Hepatocyte (in vitro differentiated cells): ENCODE results near the gene TPSAB1. TPM values are rescaled to one million over a fixed set of nuclear protein-coding genes. Genes with fewer than 3 reads are reported as not detected.

Experiments used
- DNase-seq: peaks from one replicate; pipeline ENCODE4 v3.0.0-alpha.2; 2016; ENCODE audit warnings: low spot score
- H2AFZ ChIP-seq: fragments of 200-600 bp; sonication (generic); 2 replicates; pipeline ENCODE4 v1.6.0; 2016; ENCODE audit warnings: antibody characterized with exemption, mild to moderate bottlenecking
- H3K27ac ChIP-seq: fragments of 200-600 bp; sonication (generic); 2 replicates; pipeline ENCODE4 v1.5.1; 2016; ENCODE audit warnings: mild to moderate bottlenecking
- H3K27me3 ChIP-seq: fragments of 200-600 bp; sonication (generic); 2 replicates; pipeline ENCODE4 v1.6.1; 2016
- H3K36me3 ChIP-seq: fragments of 200-600 bp; sonication (generic); replicated peaks from 2 replicates; pipeline ENCODE4 v1.5.1; 2016; ENCODE audit warnings: low read depth; ENCODE audit not compliant: insufficient read depth
- H3K4me1 ChIP-seq: fragments of 200-600 bp; sonication (generic); 2 replicates; pipeline ENCODE4 v1.5.1; 2016; ENCODE audit warnings: mild to moderate bottlenecking, moderate library complexity; ENCODE audit not compliant: insufficient read depth
- H3K4me2 ChIP-seq: fragments of 200-600 bp; sonication (generic); 2 replicates; pipeline ENCODE4 v1.6.0; 2016
- H3K4me3 ChIP-seq: fragments of 200-600 bp; sonication (generic); 2 replicates; pipeline ENCODE4 v1.5.1; 2016; ENCODE audit warnings: mild to moderate bottlenecking
- H3K79me2 ChIP-seq: fragments of 200-600 bp; sonication (generic); 2 replicates; pipeline ENCODE4 v1.6.0; 2017; ENCODE audit warnings: mild to moderate bottlenecking
- H3K9me2 ChIP-seq: fragments of 200-600 bp; sonication (generic); replicated peaks from 2 replicates; pipeline ENCODE4 v1.6.0; 2017; ENCODE audit warnings: mild to moderate bottlenecking; ENCODE audit not compliant: insufficient read depth
- H3K9me3 ChIP-seq: fragments of 200-600 bp; sonication (generic); 2 replicates; pipeline ENCODE4 v1.5.1; 2016; ENCODE audit warnings: low read depth, mild to moderate bottlenecking
- H4K20me1 ChIP-seq: fragments of 200-600 bp; sonication (generic); 2 replicates; pipeline ENCODE4 v1.6.0; 2016; ENCODE audit warnings: mild to moderate bottlenecking; ENCODE audit not compliant: insufficient read depth, poor library complexity, severe bottlenecking
- EZH2 ChIP-seq: fragments of 200-600 bp; sonication (generic); IDR thresholded peaks from 2 replicates; pipeline ENCODE4 v1.6.1; 2016; ENCODE audit warnings: antibody characterized with exemption, mild to moderate bottlenecking, borderline replicate concordance
- EZH2phosphoT487 ChIP-seq: fragments of 200-600 bp; sonication (generic); IDR thresholded peaks from one replicate; pipeline ENCODE4 v1.6.1; 2018; ENCODE audit warnings: antibody characterized with exemption, mild to moderate bottlenecking, low read depth, moderate library complexity; ENCODE audit not compliant: unreplicated experiment, severe bottlenecking
- WGBS: methylation state at CpG from one replicate; pipeline ENCODE4 v1.1.6; 2016; ENCODE audit warnings: low lambda C conversion rate; ENCODE audit errors: missing lambda C conversion rate; 5-methylcytosine and 5-hydroxymethylcytosine counted together
- polyA plus RNA-seq: library from polyadenylated mRNA; unstranded; fragments of >200 nt; fragmentation: Nextera tagmentation; extraction: Ambion mirVana; gene quantifications from 2 replicates; pipeline ENCODE4 v1.2.1, GENCODE V29; 2016
- total RNA-seq: library from RNA; depleted of rRNA; stranded (reverse); fragments of >200 nt; gene quantifications from 2 replicates; pipeline ENCODE4 v1.2.3, GENCODE V29; 2014
- TF ChIP-seq, protein P1 (sequence below): fragments of 200-600 bp; sonication (generic); IDR thresholded peaks from 2 replicates; pipeline ENCODE4 v1.5.1; 2016; ENCODE audit warnings: antibody characterized with exemption, mild to moderate bottlenecking; ENCODE audit not compliant: poor library complexity

The TPSAB1 gene
- total and polyA plus RNA-seq, 2 experiments from 2014 or later = not detected

DNA sequence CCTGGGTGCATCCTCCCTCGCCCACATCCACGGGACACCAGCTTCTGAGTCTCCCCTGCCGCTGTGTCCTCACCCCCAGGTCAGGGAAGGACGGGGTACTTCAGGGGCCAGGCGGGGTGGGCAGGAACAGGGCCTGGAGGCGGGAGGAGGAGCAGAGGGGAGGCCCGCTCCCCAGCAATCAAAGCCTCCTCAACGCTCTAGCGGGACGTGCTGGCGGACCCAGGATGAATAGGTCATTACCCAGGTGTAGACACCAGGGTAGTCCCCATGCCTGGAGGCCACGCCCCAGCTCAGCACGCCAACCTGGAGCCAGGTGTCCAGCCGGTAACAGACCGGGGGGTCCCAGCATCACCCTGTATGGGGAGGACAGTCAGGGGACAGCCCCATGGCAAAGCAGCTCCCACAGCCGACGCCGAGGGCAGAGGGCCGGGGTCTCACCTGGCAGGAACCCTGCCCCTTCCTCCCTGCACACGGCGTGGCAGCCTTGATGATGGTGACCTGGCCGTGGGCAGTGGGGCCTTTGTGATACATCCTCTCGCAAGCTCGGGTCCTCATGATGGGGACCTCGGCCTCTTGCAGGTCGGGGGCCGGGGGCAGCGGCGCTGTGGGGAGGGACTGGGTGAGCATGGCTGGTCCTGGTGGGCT is 39.6 kb downstream of the TPSAB1 start:
- Histone ChIP-seq H3K27me3 (no peaks in the 10 kb centered on the region), H4K20me1 (no peaks in the 10 kb centered on the region), H2AFZ (no peak overlapping the region), H3K36me3 (no peaks in the 10 kb centered on the region), H3K4me3 (no peak overlapping the region), H3K9me3 (no peaks in the 10 kb centered on the region), H3K4me1 (peaks cover 6% of the 10 kb centered on the region), H3K4me2 (no peak overlapping the region), H3K79me2 (no peaks in the 10 kb centered on the region), H3K27ac (no peak overlapping the region), H3K9me2 (no peaks in the 10 kb centered on the region)
- WGBS = 94% methylated on average over 26 of the region's 29 CpGs
- no peak for DNase-seq
- no peak for TF ChIP-seq EZH2phosphoT487
- TF ChIP-seq, protein P1, sequence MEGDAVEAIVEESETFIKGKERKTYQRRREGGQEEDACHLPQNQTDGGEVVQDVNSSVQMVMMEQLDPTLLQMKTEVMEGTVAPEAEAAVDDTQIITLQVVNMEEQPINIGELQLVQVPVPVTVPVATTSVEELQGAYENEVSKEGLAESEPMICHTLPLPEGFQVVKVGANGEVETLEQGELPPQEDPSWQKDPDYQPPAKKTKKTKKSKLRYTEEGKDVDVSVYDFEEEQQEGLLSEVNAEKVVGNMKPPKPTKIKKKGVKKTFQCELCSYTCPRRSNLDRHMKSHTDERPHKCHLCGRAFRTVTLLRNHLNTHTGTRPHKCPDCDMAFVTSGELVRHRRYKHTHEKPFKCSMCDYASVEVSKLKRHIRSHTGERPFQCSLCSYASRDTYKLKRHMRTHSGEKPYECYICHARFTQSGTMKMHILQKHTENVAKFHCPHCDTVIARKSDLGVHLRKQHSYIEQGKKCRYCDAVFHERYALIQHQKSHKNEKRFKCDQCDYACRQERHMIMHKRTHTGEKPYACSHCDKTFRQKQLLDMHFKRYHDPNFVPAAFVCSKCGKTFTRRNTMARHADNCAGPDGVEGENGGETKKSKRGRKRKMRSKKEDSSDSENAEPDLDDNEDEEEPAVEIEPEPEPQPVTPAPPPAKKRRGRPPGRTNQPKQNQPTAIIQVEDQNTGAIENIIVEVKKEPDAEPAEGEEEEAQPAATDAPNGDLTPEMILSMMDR = no peak
- no peak for TF ChIP-seq EZH2

DNA sequence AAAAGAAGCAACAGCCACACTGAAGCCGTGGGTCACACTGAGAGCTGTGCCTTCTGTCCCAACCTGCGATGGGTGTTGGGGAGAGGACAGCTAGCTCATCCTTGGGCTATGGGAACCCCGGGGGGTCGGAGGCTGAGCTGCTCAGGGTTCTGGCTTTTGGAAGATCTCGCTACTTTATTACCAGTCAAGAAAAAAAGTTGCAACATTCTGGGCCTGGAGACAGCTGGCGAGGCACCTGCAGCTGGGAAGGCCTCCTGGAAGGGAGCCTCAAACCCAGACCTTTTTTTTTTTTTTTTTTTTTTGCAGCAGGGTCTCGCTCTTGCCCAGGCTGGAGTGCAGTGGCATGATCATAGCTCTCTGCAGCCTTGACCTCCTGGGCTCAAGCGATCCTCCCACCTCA is 40.3 kb downstream of the TPSAB1 start:
- no peaks in the 10 kb centered on the region for H3K36me3 ChIP-seq
- no peaks in the 10 kb centered on the region for H3K27me3 ChIP-seq
- H3K4me3 ChIP-seq = no peak overlapping the region
- no peaks in the 10 kb centered on the region for H3K9me3 ChIP-seq
- H3K4me1 ChIP-seq = peaks cover 6% of the 10 kb centered on the region
- TF ChIP-seq, protein P1 = no peak
- no peak for TF ChIP-seq EZH2
- TF ChIP-seq EZH2phosphoT487 = no peak
- no peaks in the 10 kb centered on the region for H3K79me2 ChIP-seq
- no peaks in the 10 kb centered on the region for H3K9me2 ChIP-seq
- H3K27ac ChIP-seq = no peak overlapping the region
- 86% methylated on average over 8 of the region's 8 CpGs for WGBS
- no peak overlapping the region for H2AFZ ChIP-seq
- DNase-seq = no peak
- H4K20me1 ChIP-seq = no peaks in the 10 kb centered on the region
- H3K4me2 ChIP-seq = no peak overlapping the region

DNA sequence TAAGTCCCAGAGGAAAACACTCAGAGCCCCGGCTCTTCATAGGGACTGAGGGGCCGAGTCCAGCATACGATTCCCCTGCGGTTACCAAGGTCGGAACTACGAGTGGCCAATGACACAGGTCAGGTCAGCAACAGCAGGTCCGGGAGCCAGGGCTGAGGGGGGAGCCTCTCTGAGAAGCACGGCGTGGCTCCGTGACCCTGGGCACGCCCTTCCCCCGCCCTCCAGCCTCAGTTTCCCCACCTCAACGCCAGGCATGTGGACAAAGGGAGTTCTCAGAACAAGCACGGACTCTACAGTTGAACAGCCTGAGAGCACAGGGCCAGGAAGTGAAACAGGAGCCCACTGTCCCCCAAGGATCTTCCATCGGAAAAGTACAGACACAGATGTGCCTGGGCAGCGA is 41.0 kb downstream of the TPSAB1 start:
- H3K4me1 ChIP-seq = peaks cover 6% of the 10 kb centered on the region
- TF ChIP-seq EZH2 = no peak
- TF ChIP-seq, protein P1 = no peak
- H3K4me3 ChIP-seq = no peak overlapping the region
- no peaks in the 10 kb centered on the region for H4K20me1 ChIP-seq
- H3K9me2 ChIP-seq = no peaks in the 10 kb centered on the region
- no peak for DNase-seq
- H3K27ac ChIP-seq = no peak overlapping the region
- no peaks in the 10 kb centered on the region for H3K36me3 ChIP-seq
- WGBS = 92% methylated on average over 15 of the region's 16 CpGs
- no peaks in the 10 kb centered on the region for H3K27me3 ChIP-seq
- no peak overlapping the region for H2AFZ ChIP-seq
- no peaks in the 10 kb centered on the region for H3K9me3 ChIP-seq
- H3K79me2 ChIP-seq = no peaks in the 10 kb centered on the region
- no peak overlapping the region for H3K4me2 ChIP-seq
